NK-92 (cell line): ENCODE measurements around the gene GRK4.

Experiments used
- DNase-seq: peaks from one replicate; lab custom pipeline; 2025; ENCODE audit not compliant: unreplicated experiment; lab: John Stamatoyannopoulos, UW

The GRK4 gene

GRCh38 chr4:3010998-3011397, 47.6 kb downstream of the GRK4 start:
- no peak for DNase-seq

GRCh38 chr4:3011456-3012220, 48.3 kb downstream of the GRK4 start:
- no peak for DNase-seq

DNA sequence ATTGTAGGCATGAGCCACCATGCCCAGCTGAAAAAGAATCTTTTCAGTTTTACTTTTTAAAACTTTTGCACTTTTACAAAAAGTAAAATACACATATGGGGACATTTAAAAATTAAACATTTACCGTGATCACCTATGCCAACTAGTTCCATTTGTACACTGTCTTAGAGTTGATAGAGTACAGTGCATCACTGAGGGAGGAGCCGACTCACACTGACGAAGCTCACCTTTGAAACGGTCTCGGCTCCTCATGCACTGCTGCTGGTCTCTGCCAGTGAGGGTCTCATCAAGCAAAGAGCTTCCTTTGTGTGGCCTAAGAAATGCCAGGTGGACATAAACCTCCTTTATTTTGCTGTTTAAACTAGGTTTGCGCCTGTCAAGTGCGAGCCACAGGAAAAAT, 50.0 kb downstream of the GRK4 start:
- no peak for DNase-seq

- no peak for DNase-seq
Measured at GRCh38 chr4:3013839-3014350, 50.5 kb downstream of the GRK4 start.

- no peak for DNase-seq
Measured at GRCh38 chr4:3016961-3017360, 53.6 kb downstream of the GRK4 start.

GRCh38 chr4:3017504-3017903, 54.1 kb downstream of the GRK4 start:
- no peak for DNase-seq

DNA sequence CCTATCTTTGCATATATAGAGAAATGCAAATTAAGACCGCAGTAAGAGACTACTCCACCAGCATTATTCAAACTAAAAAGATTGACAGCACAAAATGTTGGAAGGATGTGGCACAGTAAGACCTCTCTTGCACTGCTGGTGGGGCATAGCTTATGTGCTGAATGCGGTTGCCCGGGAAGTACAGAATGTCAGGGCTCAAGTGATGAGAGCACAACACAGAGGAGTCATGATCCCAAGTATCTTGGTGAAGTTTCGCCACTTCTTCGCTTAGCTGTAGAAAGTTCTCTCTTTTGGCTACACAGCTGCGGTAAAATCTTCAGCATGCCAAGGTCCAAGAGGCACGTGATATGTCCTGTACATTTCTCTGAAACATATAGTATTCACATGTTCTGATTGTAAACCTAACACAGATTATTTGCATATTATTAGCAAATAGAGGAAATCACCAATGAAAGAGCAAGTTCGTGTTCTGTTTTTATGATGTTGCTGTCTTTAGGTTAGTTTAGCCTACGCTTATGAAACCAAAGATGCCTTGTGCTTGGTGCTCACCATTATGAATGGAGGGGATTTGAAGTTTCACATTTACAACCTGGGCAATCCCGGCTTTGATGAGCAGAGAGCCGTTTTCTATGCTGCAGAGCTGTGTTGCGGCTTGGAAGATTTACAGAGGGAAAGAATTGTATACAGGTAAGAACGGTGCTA, 55.9 kb downstream of the GRK4 start:
- DNase-seq, result no peak

GRCh38 chr4:3021127-3021526, 57.8 kb downstream of the GRK4 start:
- no peak for DNase-seq

- DNase-seq, result no peak
Measured at GRCh38 chr4:3021627-3022026, 58.3 kb downstream of the GRK4 start.

- DNase-seq, result no peak
Measured at GRCh38 chr4:3022112-3022511, 58.7 kb downstream of the GRK4 start.

DNA sequence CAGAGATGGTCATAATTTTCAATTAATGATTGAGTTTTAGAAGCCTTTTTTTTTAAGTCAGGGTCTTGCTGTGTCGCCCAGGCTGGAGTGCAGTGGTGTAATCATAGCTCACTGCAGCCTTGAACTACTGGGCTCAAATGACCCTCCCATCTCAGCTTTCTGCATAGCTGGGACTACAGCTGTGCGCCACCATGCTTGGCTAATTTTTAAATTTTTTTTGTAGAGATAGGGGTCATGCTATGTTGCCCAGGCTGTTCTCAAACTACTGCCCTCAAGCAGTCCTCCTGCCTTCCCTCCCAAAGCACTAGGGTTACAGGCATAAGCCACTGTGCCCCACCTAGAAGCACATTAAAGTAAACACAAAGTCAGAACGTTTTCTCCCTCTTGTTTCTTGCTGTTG, 59.3 kb downstream of the GRK4 start:
- DNase-seq, result no peak

- DNase-seq, result no peak
Measured at GRCh38 chr4:3025881-3026280, 62.5 kb downstream of the GRK4 start.

GRCh38 chr4:3026540-3026939, 63.2 kb downstream of the GRK4 start:
- DNase-seq, result no peak

- DNase-seq, result no peak
Measured at GRCh38 chr4:3029464-3029863, 66.1 kb downstream of the GRK4 start.

DNA sequence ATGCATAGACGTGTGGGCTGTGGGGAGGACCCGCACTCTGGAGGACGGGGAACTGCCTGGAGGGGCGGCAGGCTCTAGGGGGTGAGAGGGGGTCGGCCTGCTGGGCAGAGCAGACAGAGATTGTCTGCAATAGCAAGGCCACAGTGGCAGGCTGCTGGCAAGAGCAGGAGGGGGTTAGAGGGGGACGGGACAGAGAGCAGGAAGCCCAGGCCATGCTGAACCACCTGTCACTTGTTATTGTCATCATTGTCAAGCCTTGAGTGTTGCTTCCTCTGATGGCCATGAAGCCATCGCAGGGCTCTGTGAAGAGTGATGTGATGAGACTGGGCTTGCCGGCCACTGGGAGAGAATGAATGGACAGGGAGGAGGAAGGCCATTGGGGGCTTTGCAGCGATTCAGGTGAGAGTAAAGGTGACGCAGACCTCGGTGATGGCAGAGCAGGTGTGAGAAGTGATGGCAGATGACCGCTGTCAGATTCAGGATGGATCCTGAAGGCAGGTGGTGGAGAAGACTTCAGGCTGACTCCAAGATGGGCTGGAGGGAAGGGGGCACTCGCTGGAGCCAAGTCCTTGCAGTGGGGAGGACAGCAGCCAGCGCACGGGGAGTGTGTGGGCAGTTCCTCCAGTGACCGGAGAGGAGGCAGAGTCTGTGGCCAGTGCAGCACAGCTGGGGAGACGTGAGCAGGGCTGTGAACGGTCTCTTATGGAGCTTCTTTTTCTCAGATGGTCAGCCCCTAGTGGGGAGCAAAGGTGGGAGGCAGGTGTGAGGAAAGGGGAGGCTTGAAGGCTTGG, 67.4 kb downstream of the GRK4 start:
- DNase-seq, result no peak

DNA sequence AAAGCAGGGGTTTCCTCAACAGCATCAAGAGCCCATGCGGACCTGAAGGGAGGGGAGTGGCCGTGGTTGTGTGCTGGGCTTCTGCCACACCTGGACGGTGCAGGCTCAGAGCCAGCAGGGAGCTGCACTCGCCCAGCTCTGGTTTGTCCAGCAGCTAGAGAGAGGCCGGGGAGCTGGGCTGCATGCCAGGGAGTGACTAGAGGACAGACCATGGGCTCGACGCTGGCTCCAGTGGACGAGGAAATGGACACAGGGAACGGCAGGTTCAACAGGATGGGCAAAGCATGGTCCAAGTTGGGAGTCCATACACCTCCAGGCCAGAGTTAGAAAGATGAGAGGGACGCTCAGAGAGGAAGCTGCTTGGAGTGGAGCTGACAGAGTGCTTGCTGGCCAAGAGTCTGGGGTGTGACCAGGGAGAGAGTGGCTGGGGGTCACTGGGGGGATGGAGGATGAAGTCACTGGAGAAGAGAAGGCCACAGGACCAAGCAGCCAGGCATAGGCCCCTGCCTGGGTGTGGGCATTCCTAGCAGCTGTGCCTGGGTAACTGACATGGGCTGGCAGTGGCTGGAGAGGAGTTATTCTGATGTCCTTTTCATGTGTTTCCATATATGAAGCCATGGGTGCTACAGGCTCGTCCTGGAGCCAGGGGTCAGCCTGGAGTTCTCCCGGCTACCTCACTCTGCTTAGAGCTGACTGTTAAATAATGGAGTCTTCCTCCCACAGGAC, 68.1 kb downstream of the GRK4 start:
- no peak for DNase-seq

DNA sequence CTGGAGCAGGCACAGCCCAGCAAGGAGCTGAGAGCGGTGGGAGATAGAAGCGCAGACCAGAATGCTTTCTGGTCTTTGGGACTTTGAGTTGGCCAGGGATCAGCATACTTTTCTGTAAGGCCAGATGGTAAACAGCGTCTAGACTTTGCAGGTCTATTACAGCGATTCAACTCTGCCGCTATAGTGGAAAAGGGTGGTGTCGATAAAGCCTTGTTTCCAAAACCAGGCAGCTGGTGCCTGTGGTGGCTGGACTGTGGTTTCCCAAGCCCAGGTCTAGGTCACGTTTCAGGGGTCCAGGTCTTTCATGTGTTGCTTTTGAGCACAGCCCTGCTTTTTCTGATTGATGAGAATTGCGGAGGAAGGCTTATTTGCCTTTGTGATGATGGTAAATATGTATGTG, 70.9 kb downstream of the GRK4 start:
- DNase-seq, result no peak

DNA sequence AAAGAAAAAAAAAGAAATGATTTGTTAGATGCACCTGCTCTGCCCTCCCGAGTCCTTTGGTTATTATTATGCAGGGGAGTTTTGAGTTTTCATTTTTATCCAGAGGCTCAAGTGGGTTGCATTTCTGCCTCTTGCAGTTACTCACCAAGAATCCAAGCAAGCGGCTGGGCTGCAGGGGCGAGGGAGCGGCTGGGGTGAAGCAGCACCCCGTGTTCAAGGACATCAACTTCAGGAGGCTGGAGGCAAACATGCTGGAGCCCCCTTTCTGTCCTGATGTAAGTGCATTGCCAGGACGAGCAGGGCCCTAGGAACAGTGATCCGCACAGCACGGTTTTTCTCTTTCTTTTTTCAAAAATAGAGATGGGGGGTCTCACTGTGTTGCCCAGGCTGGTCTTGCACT, 71.9 kb downstream of the GRK4 start:
- DNase-seq, result no peak

DNA sequence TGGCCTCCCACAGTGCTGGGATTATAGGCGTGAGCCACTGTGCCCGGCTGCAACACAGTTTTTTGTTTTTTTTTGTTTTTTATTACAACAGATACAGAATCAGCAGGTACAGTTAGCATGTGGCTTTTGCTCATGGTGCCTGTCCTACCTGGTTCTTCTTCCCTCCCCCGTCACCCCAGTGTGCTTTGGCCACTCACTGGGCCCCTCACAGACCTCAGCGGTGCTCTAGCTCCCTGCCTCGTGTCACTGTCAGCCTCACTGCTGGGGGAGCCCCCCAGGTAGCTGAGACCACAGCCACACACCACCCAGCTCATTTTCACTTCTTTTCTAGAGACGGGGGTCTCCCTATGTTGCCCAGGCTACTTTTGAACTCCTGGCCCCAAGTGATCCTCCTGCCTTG, 72.3 kb downstream of the GRK4 start:
- DNase-seq, result no peak

DNA sequence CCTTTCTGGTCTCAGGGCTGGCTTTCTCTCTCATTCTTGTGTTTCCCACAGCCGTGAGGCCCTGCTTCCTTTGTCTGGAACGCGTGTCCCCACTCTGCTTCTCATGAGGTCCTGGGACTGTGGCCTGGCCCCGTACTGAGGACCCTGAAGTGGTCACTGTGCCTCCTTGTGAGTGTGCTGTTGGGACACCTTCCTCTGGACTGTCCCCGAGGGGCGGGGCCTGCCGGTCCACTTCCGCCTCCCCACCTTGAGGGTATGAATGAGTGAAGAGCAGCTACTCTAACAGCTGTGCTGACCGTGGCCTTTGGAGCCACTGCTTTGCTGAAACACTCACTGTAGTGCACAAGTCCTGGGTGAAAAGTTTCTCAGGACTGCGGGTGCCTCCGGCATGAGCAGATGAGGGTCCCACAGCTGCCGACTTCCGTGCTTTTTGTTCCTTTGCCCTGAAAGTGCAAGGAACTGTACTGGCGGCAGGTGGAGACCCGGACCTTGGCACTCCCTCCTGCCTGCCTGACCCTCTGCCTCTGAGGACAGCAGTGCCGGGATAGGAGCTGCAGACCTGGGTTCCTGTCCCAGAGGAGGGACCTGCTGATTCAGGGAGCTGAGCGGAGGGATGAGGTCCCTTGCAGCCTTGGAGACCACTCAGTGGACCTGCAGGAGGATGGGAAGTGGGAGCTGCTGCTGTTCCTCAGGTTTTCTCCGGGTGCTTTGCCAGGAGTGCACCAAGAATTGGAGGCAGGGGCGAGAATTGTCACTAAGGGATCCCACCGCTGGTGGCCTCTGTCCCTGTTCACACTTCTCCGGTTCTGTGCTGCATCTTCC, 73.0 kb downstream of the GRK4 start:
- no peak for DNase-seq
